ENCODE measurements around the gene SLC44A5.
"Not testable (repeated sequence)": the region's sequence is repeated elsewhere in the genome, so short reads cannot be mapped to it uniquely, and the experiment has no call there.

Gene SLC44A5

GRCh38 chr1:75361260-75361659 is 249.7 kb downstream of the SLC44A5 start:
- H3K27ac ChIP-seq: no peak overlapping the region
- no peaks in the 10 kb centered on the region for H3K36me3 ChIP-seq
- H3K27me3 ChIP-seq: no peaks in the 10 kb centered on the region
- H3K4me1 ChIP-seq (ENCODE audit: control insufficient read depth in 1 of 2, insufficient read depth in 1 of 2, low read depth in 1 of 2, low read length in 1 of 2): no peaks in the 10 kb centered on the region
- no peak for TF ChIP-seq CTCF (IDR thresholded peaks at IDR 0.05)
- no peak overlapping the region for H3K4me3 ChIP-seq (ENCODE audit: low read depth in 1 of 2, low read length in 1 of 2)
- H3K9me3 ChIP-seq: no peaks in the 10 kb centered on the region

- not testable (repeated sequence) for H3K27ac ChIP-seq; H3K27me3 ChIP-seq; H3K4me1 ChIP-seq (ENCODE audit: control insufficient read depth in 1 of 2, insufficient read depth in 1 of 2, low read depth in 1 of 2, low read length in 1 of 2); H3K36me3 ChIP-seq; H3K9me3 ChIP-seq; H3K4me3 ChIP-seq (ENCODE audit: low read depth in 1 of 2, low read length in 1 of 2)
These were observed 256.6 kb downstream of the SLC44A5 start for GRCh38 chr1:75354267-75354666.

GRCh38 chr1:75353051-75353450 is 257.9 kb downstream of the SLC44A5 start:
- Histone ChIP-seq H3K27ac (no peak overlapping the region), H3K4me3 (ENCODE audit: low read depth in 1 of 2, low read length in 1 of 2) (no peak overlapping the region), H3K4me1 (ENCODE audit: control insufficient read depth in 1 of 2, insufficient read depth in 1 of 2, low read depth in 1 of 2, low read length in 1 of 2) (no peaks in the 10 kb centered on the region), H3K36me3 (no peaks in the 10 kb centered on the region), H3K27me3 (no peaks in the 10 kb centered on the region), H3K9me3 (no peaks in the 10 kb centered on the region)
- no peak for TF ChIP-seq CTCF (IDR thresholded peaks at IDR 0.05)

GRCh38 chr1:75345538-75346292 is 265.2 kb downstream of the SLC44A5 start:
- H3K27ac ChIP-seq: no peak overlapping the region
- TF ChIP-seq CTCF (IDR thresholded peaks at IDR 0.05): no peak
- H3K4me1 ChIP-seq (ENCODE audit: control insufficient read depth in 1 of 2, insufficient read depth in 1 of 2, low read depth in 1 of 2, low read length in 1 of 2): no peaks in the 10 kb centered on the region
- H3K4me3 ChIP-seq (ENCODE audit: low read depth in 1 of 2, low read length in 1 of 2): no peak overlapping the region
- no peaks in the 10 kb centered on the region for H3K9me3 ChIP-seq
- H3K27me3 ChIP-seq: no peaks in the 10 kb centered on the region
- H3K36me3 ChIP-seq: no peaks in the 10 kb centered on the region

- no peak overlapping the region for H3K27ac ChIP-seq
- no peaks in the 10 kb centered on the region for H3K4me1 ChIP-seq (ENCODE audit: control insufficient read depth in 1 of 2, insufficient read depth in 1 of 2, low read depth in 1 of 2, low read length in 1 of 2)
- no peak for TF ChIP-seq CTCF (IDR thresholded peaks at IDR 0.05)
- H3K4me3 ChIP-seq (ENCODE audit: low read depth in 1 of 2, low read length in 1 of 2): no peak overlapping the region
- H3K9me3 ChIP-seq: no peaks in the 10 kb centered on the region
- H3K36me3 ChIP-seq: no peaks in the 10 kb centered on the region
- no peaks in the 10 kb centered on the region for H3K27me3 ChIP-seq
These were observed 268.1 kb downstream of the SLC44A5 start for GRCh38 chr1:75342786-75343185.

- Histone ChIP-seq H3K4me1 (ENCODE audit: control insufficient read depth in 1 of 2, insufficient read depth in 1 of 2, low read depth in 1 of 2, low read length in 1 of 2) (no peaks in the 10 kb centered on the region), H3K36me3 (no peaks in the 10 kb centered on the region), H3K27me3 (no peaks in the 10 kb centered on the region), H3K4me3 (ENCODE audit: low read depth in 1 of 2, low read length in 1 of 2) (no peak overlapping the region), H3K9me3 (no peaks in the 10 kb centered on the region), H3K27ac (no peak overlapping the region)
- TF ChIP-seq CTCF (IDR thresholded peaks at IDR 0.05): no peak
These were observed 269.4 kb downstream of the SLC44A5 start for GRCh38 chr1:75341537-75341936.

All from neutrophil (primary cell).